CD14-positive monocyte (primary cell): ENCODE results near the gene IFNA21. TPM values are rescaled to one million over a fixed set of nuclear protein-coding genes. Genes with fewer than 3 reads are reported as not detected.

Experiments
- DNase-seq, 3 donors: peaks; one replicate each; pipeline ENCODE4 v3.0.0-alpha.2; 2011 to 2022
- H2AFZ ChIP-seq: 2 replicates; pipeline ENCODE4 v1.6.0; 2012; ENCODE audit warnings: mild to moderate bottlenecking, low read depth, low read length, inconsistent platforms; ENCODE audit not compliant: insufficient read depth, poor library complexity, severe bottlenecking
- H3K27ac ChIP-seq, 2 donors: 1 replicate in 1 of 2; 2 replicates in 1 of 2; pipeline ENCODE4 v1.5.1; 2012 to 2013; ENCODE audit warnings: low read length in 2 of 2, control low read depth in 1 of 2, inconsistent platforms in 1 of 2, low read depth in 1 of 2, mild to moderate bottlenecking in 1 of 2
- H3K27me3 ChIP-seq, 2 donors: one replicate each; pipeline versions ENCODE4 v1.6.0 to v1.6.1; 2011 to 2013; ENCODE audit warnings: low read length in 2 of 2; ENCODE audit not compliant: control insufficient read depth in 2 of 2, insufficient read depth in 2 of 2
- H3K36me3 ChIP-seq, 2 donors: replicated peaks in 1 of 2; 1 replicate in 1 of 2; 2 replicates in 1 of 2; pipeline versions ENCODE4 v1.5.1 to v1.6.1; 2012 to 2013; ENCODE audit warnings: low read length in 2 of 2, control low read depth in 1 of 2, inconsistent platforms in 1 of 2, mild to moderate bottlenecking in 1 of 2; ENCODE audit not compliant: insufficient read depth in 2 of 2, control insufficient read depth in 1 of 2
- H3K4me1 ChIP-seq, 2 donors: 1 replicate in 1 of 2; 2 replicates in 1 of 2; pipeline versions ENCODE4 v1.5.1 to v1.6.1; 2012 to 2013; ENCODE audit warnings: low read length in 2 of 2, control low read depth in 1 of 2, inconsistent platforms in 1 of 2, mild to moderate bottlenecking in 1 of 2, moderate library complexity in 1 of 2; ENCODE audit not compliant: insufficient read depth in 2 of 2, control insufficient read depth in 1 of 2
- H3K4me2 ChIP-seq: replicated peaks from 2 replicates; pipeline ENCODE3; 2012; ENCODE audit warnings: low read length, moderate library complexity, mild to moderate bottlenecking; ENCODE audit not compliant: poor library complexity, severe bottlenecking; ENCODE audit errors: extremely low read depth
- H3K4me3 ChIP-seq, 3 experiments: fragments of 200-600 bp in 1 of 3; sonication (generic) in 1 of 3; replicated peaks in 1 of 3; 1 replicate in 2 of 3; 2 replicates in 1 of 3; pipeline ENCODE4 v1.5.1; 2011 to 2013; ENCODE audit warnings: low read length in 3 of 3, mild to moderate bottlenecking in 3 of 3, control low read depth in 2 of 3, low read depth in 2 of 3, inconsistent platforms in 1 of 3, moderate library complexity in 1 of 3
- H3K79me2 ChIP-seq: 2 replicates; pipeline ENCODE4 v1.6.0; 2012; ENCODE audit warnings: mild to moderate bottlenecking, control low read depth, inconsistent platforms, low read length, moderate library complexity; ENCODE audit not compliant: insufficient read depth
- H3K9ac ChIP-seq: 2 replicates; pipeline ENCODE4 v1.6.0; 2017; ENCODE audit warnings: low read length, mild to moderate bottlenecking; ENCODE audit not compliant: insufficient read depth, poor library complexity, severe bottlenecking
- H3K9me3 ChIP-seq, 2 donors: replicated peaks in 1 of 2; 1 replicate in 1 of 2; 2 replicates in 1 of 2; pipeline versions ENCODE4 v1.5.1 to v1.6.1; 2012 to 2013; ENCODE audit warnings: low read length in 2 of 2, control low read depth in 1 of 2; ENCODE audit not compliant: control insufficient read depth in 1 of 2, insufficient read depth in 1 of 2
- H4K20me1 ChIP-seq: 2 replicates; pipeline ENCODE4 v1.6.0; 2012; ENCODE audit warnings: mild to moderate bottlenecking, low read length, control low read depth, moderate library complexity; ENCODE audit not compliant: insufficient read depth
- H3K27ac Mint-ChIP-seq, 7 donors: one replicate each; pipeline ENCODE4 v1.8.0; 2020; ENCODE audit warnings: mild to moderate bottlenecking in 7 of 7, mixed read lengths in 7 of 7, moderate library complexity in 6 of 7, inconsistent platforms in 2 of 7
- H3K27me3 Mint-ChIP-seq, 3 donors: one replicate each; pipeline ENCODE4 v1.8.0; 2021 to 2022; ENCODE audit warnings: low read depth in 3 of 3, mild to moderate bottlenecking in 3 of 3, mixed read lengths in 3 of 3, moderate library complexity in 3 of 3, inconsistent platforms in 1 of 3
- H3K36me3 Mint-ChIP-seq, 2 donors: one replicate each; pipeline ENCODE4 v1.8.0; 2020; ENCODE audit warnings: mixed read lengths in 2 of 2, inconsistent platforms in 1 of 2, mild to moderate bottlenecking in 1 of 2
- H3K4me1 Mint-ChIP-seq: one replicate; pipeline ENCODE4 v1.8.0; 2020; ENCODE audit warnings: mild to moderate bottlenecking, mixed read lengths
- H3K4me3 Mint-ChIP-seq, 2 donors: one replicate each; pipeline ENCODE4 v1.8.0; 2020; ENCODE audit warnings: mild to moderate bottlenecking in 2 of 2, mixed read lengths in 2 of 2, moderate library complexity in 1 of 2
- H3K9me3 Mint-ChIP-seq, 7 donors: one replicate each; pipeline ENCODE4 v1.8.0; 2020 to 2022; ENCODE audit warnings: mixed read lengths in 7 of 7, mild to moderate bottlenecking in 6 of 7, moderate library complexity in 6 of 7, inconsistent platforms in 2 of 7
- CTCF ChIP-seq: fragments of 200-600 bp; IDR thresholded peaks from one replicate; pipeline ENCODE4 v1.8.0; 2022; ENCODE audit warnings: antibody characterized with exemption, mild to moderate bottlenecking
- WGBS: methylation state at CpG from one replicate; pipeline ENCODE4 v1.1.5; 2013; ENCODE audit warnings: missing lambda C conversion rate; ENCODE audit not compliant: insufficient coverage; 5-methylcytosine and 5-hydroxymethylcytosine counted together
- intact Hi-C, 2 donors: fragments of 100-400 bp; cut with micrococcal nuclease; formaldehyde crosslinking; loops; one replicate each; pipeline versions ENCODE4 v1.15.0 to v1.15.1; 2023
- polyA plus RNA-seq, 3 donors: library from polyadenylated mRNA; depleted of rRNA in 1 of 3; unstranded in 2 of 3; stranded (reverse) in 1 of 3; fragments of 300-500 nt in 2 of 3; fragments of >200 nt in 1 of 3; fragmentation: Illumina TruSeq in 2 of 3; gene quantifications; 1 replicate in 2 of 3; 2 replicates in 1 of 3; pipeline ENCODE4 v1.2.3, GENCODE V29; 2012 to 2021

The IFNA21 gene
- polyA plus RNA-seq, 3 donors = not detected

- no peak overlapping the region for H3K9ac ChIP-seq
- H3K4me2 ChIP-seq = no peak overlapping the region
- H4K20me1 ChIP-seq = no peaks in the 10 kb centered on the region
- no peak for TF ChIP-seq CTCF
- H3K4me1 ChIP-seq = peaks cover 23 to 37% of the 10 kb centered on the region in 2 donors
- Mint-ChIP-seq H3K9me3 (peaks cover 0 to 3% (median 0%) of the 10 kb centered on the region in 7 donors), H3K4me3 (no peak overlapping the region), H3K27ac (no peak overlapping the region), H3K36me3 (no peaks in the 10 kb centered on the region), H3K27me3 (peaks cover 0 to 1% (median 0%) of the 10 kb centered on the region in 3 donors), H3K4me1 (peaks cover 29% of the 10 kb centered on the region)
- H3K36me3 ChIP-seq = no peaks in the 10 kb centered on the region
- no peak overlapping the region for H3K27ac ChIP-seq
- no peaks in the 10 kb centered on the region for H3K9me3 ChIP-seq
- intact Hi-C loops = no loop called here
- WGBS = no CpG with 5 or more reads among the region's 2 CpGs
- H3K79me2 ChIP-seq = no peaks in the 10 kb centered on the region
- no peak overlapping the region for H3K4me3 ChIP-seq
- DNase-seq = no peak
- H3K27me3 ChIP-seq = no peaks in the 10 kb centered on the region
- peak overlapping the region; percentile 6 for H2AFZ ChIP-seq
Measured at GRCh38 chr9:21155501-21155900, 11.0 kb downstream of the IFNA21 start.

- Histone ChIP-seq H3K4me1 (peaks cover 18 to 25% of the 10 kb centered on the region in 2 donors), H3K36me3 (no peaks in the 10 kb centered on the region), H3K9me3 (peaks cover 0 to 4% of the 10 kb centered on the region in 2 donors), H4K20me1 (no peaks in the 10 kb centered on the region), H3K79me2 (no peaks in the 10 kb centered on the region), H3K9ac (peak overlapping the region; percentile 23), H3K27ac (peak overlapping the region; percentile 33 to 71), H3K4me2 (peak overlapping the region; percentile 83), H2AFZ (peak overlapping the region; percentile 76), H3K4me3 (peak overlapping the region in 2 of 3 experiments; percentile 27 to 67), H3K27me3 (no peaks in the 10 kb centered on the region)
- TF ChIP-seq CTCF = peak; percentile 16
- peak in 2 of 3 donors; percentile 18 to 21 for DNase-seq
- peak overlapping the region; percentile 17 to 56 for H3K4me3 Mint-ChIP-seq
- H3K27ac Mint-ChIP-seq = peak overlapping the region in 6 of 7 donors; percentile 53 to 82 (median 66)
- no peaks in the 10 kb centered on the region for H3K36me3 Mint-ChIP-seq
- peaks cover 0 to 1% (median 0%) of the 10 kb centered on the region in 3 donors for H3K27me3 Mint-ChIP-seq
- WGBS = no CpG with 5 or more reads among the region's 3 CpGs
- peaks cover 0 to 7% (median 4%) of the 10 kb centered on the region in 7 donors for H3K9me3 Mint-ChIP-seq
- peaks cover 22% of the 10 kb centered on the region for H3K4me1 Mint-ChIP-seq
- intact Hi-C loops = no loop called here
Measured at GRCh38 chr9:21154018-21154608, 12.3 kb downstream of the IFNA21 start.
